HCT116 (cell line): Measurements from ENCODE around the gene TRRAP. TPM values are rescaled to one million over a fixed set of nuclear protein-coding genes. Genes with fewer than 3 reads are reported as not detected.

Experiments
- ATAC-seq: fragments of 200-7000 bp; cut with Tn5 transposase; 2 replicates; pipeline ENCODE4 v1.9.1; 2020; ENCODE audit warnings: mild to moderate bottlenecking, moderate library complexity
- BruUV-seq: library from RNA; stranded (reverse); fragments of 400-500 nt; replicated peaks from 2 replicates; lab custom pipeline; 2021; lab: Mats Ljungman, UMichigan
- CTCF ChIA-PET: fragments of 300-600 bp; sonication (Branson Sonifier 250); formaldehyde crosslinking; loops from one replicate; lab custom pipeline; 2021; ENCODE audit warnings: antibody characterized with exemption; lab: Charles Lee
- POLR2A ChIA-PET: fragments of 300-600, 350-600 bp; sonication (Branson Sonifier 250); formaldehyde crosslinking; loops from one replicate; lab custom pipeline; 2021; ENCODE audit warnings: antibody characterized with exemption; lab: Charles Lee
- RAD21 ChIA-PET, 2 experiments: fragments of 300-600 bp; sonication (Branson Sonifier 250); formaldehyde crosslinking; loops; one replicate each; lab custom pipeline; 2023; ENCODE audit warnings: low total read pairs in 2 of 2; ENCODE audit not compliant: uncharacterized antibody in 2 of 2, unreplicated experiment in 2 of 2, low non-redundant PET in 1 of 2; lab: Charles Lee
- DNase-seq: peaks from one replicate; pipeline ENCODE4 v3.0.0-alpha.2; 2010; ENCODE audit warnings: low read depth, low spot score
- H2AFZ ChIP-seq: fragments of 200-600 bp; shearing (Covaris generic), sonication (generic); 2 replicates; pipeline ENCODE4 v1.6.1; 2017; ENCODE audit warnings: low read depth, mixed run types, mixed read lengths, antibody characterized with exemption, low read length; ENCODE audit not compliant: poor library complexity, severe bottlenecking
- H3K27ac ChIP-seq: 2 replicates; pipeline ENCODE4 v1.5.1; 2012; ENCODE audit warnings: low read depth, low read length
- H3K27me3 ChIP-seq: fragments of 200-600 bp; sonication (generic); 2 replicates; pipeline ENCODE4 v1.6.1; 2016; ENCODE audit warnings: mixed run types, low read length, mixed read lengths; ENCODE audit not compliant: insufficient read depth
- H3K36me3 ChIP-seq, 2 experiments: fragments of 200-500 bp in 1 of 2; fragments of 200-600 bp in 1 of 2; sonication (Bioruptor generic) in 1 of 2; sonication (generic) in 1 of 2; 2 replicates each; pipeline versions ENCODE4 v1.5.1 to v1.6.1; 2014 to 2016; ENCODE audit warnings: low read length in 2 of 2, inconsistent platforms in 1 of 2, mixed read lengths in 1 of 2, mixed run types in 1 of 2; ENCODE audit not compliant: insufficient read depth in 2 of 2, control insufficient read depth in 1 of 2
- H3K4me1 ChIP-seq, 2 experiments: fragments of 200-600 bp in 1 of 2; sonication (generic) in 1 of 2; 2 replicates each; pipeline versions ENCODE4 v1.5.1 to v1.6.1; 2012 to 2017; ENCODE audit warnings: low read length in 2 of 2, inconsistent platforms in 1 of 2, mild to moderate bottlenecking in 1 of 2, mixed read lengths in 1 of 2, mixed run types in 1 of 2, moderate library complexity in 1 of 2; ENCODE audit not compliant: insufficient read depth in 2 of 2, control insufficient read depth in 1 of 2
- H3K4me2 ChIP-seq: fragments of 200-600 bp; sonication (generic); 2 replicates; pipeline ENCODE4 v1.6.1; 2017; ENCODE audit warnings: mixed run types, low read length, mixed read lengths
- H3K4me3 ChIP-seq, 2 experiments: fragments of 200-600 bp in 1 of 2; sonication (generic) in 1 of 2; replicated peaks in 1 of 2; 2 replicates each; pipeline ENCODE4 v1.5.1; 2011 to 2016; ENCODE audit warnings: low read length in 2 of 2, control low read depth in 1 of 2, low read depth in 1 of 2, mild to moderate bottlenecking in 1 of 2, mixed read lengths in 1 of 2, mixed run types in 1 of 2
- H3K79me2 ChIP-seq: fragments of 200-600 bp; sonication (generic); 2 replicates; pipeline ENCODE4 v1.6.1; 2017; ENCODE audit warnings: mild to moderate bottlenecking, mixed run types, low read length, moderate library complexity, mixed read lengths; ENCODE audit not compliant: insufficient read depth
- H3K9ac ChIP-seq: fragments of 200-600 bp; sonication (generic); 2 replicates; pipeline ENCODE4 v1.6.1; 2016; ENCODE audit warnings: low read length, mixed read lengths
- H3K9me2 ChIP-seq: fragments of 200-600 bp; sonication (generic), shearing (Covaris generic); 2 replicates; pipeline ENCODE4 v1.6.1; 2017; ENCODE audit warnings: mixed run types, mild to moderate bottlenecking, moderate library complexity; ENCODE audit not compliant: insufficient read depth
- H3K9me3 ChIP-seq, 2 experiments: fragments of 200-500 bp in 1 of 2; fragments of 200-600 bp in 1 of 2; sonication (Bioruptor generic) in 1 of 2; sonication (generic) in 1 of 2; 2 replicates each; pipeline ENCODE4 v1.6.1; 2014 to 2017; ENCODE audit warnings: low read length in 2 of 2, mixed read lengths in 2 of 2, inconsistent platforms in 1 of 2, low read depth in 1 of 2, mild to moderate bottlenecking in 1 of 2, mixed run types in 1 of 2, moderate library complexity in 1 of 2; ENCODE audit not compliant: control insufficient read depth in 1 of 2, insufficient read depth in 1 of 2
- H4K20me1 ChIP-seq: fragments of 200-600 bp; sonication (generic), shearing (Covaris generic); 2 replicates; pipeline ENCODE4 v1.6.1; 2017; ENCODE audit warnings: mixed run types, mild to moderate bottlenecking, moderate library complexity; ENCODE audit not compliant: insufficient read depth
- CBX3 ChIP-seq: IDR thresholded peaks from 2 replicates; pipeline ENCODE4 v1.6.1; 2012; ENCODE audit warnings: low read depth
- CEBPB ChIP-seq: IDR thresholded peaks from 2 replicates; pipeline ENCODE4 v1.6.1; 2012; ENCODE audit warnings: low read depth
- ELF1 ChIP-seq: IDR thresholded peaks from 2 replicates; pipeline ENCODE4 v1.6.1; 2012; ENCODE audit warnings: low read depth, borderline replicate concordance
- EZH2phosphoT487 ChIP-seq: fragments of 200-600 bp; IDR thresholded peaks from 2 replicates; pipeline ENCODE4 v1.6.1; 2018; ENCODE audit warnings: antibody characterized with exemption, borderline replicate concordance
- MAX ChIP-seq: IDR thresholded peaks from 2 replicates; pipeline ENCODE4 v1.6.1; 2012
- POLR2A ChIP-seq: IDR thresholded peaks from 2 replicates; pipeline ENCODE4 v1.7.0; 2011; ENCODE audit warnings: borderline replicate concordance; ENCODE audit not compliant: insufficient read depth, insufficient read length; ENCODE audit errors: extremely low read depth
- RAD21 ChIP-seq: IDR thresholded peaks from 2 replicates; pipeline ENCODE4 v1.6.1; 2012; ENCODE audit warnings: low read depth, mild to moderate bottlenecking
- SIN3A ChIP-seq: IDR thresholded peaks from 2 replicates; pipeline ENCODE4 v1.6.1; 2012; ENCODE audit warnings: low read depth
- SRF ChIP-seq: IDR thresholded peaks from 2 replicates; pipeline ENCODE4 v1.6.1; 2012; ENCODE audit warnings: low read depth
- YY1 ChIP-seq: IDR thresholded peaks from 2 replicates; pipeline ENCODE4 v1.6.1; 2011; ENCODE audit warnings: low read length, low read depth, moderate library complexity, mild to moderate bottlenecking; ENCODE audit not compliant: insufficient replicate concordance; ENCODE audit errors: extremely low read depth
- intact Hi-C: fragments of 100-400 bp; cut with micrococcal nuclease; formaldehyde crosslinking; loops from 2 replicates; pipeline ENCODE4 v1.10.0; 2022
- total RNA-seq: library from RNA; stranded (reverse); gene quantifications from one replicate; pipeline ENCODE4 v1.2.1, GENCODE V29; 2021; ENCODE audit not compliant: unreplicated experiment
- TF ChIP-seq, protein P1 (sequence below): IDR thresholded peaks from 2 replicates; pipeline ENCODE4 v1.6.1; 2011; ENCODE audit warnings: mild to moderate bottlenecking, low read length, moderate library complexity; ENCODE audit not compliant: insufficient replicate concordance; ENCODE audit errors: extremely low read depth

Gene TRRAP
- total RNA-seq, 1 experiment from 2014 or later, result 44.5 TPM

GRCh38 chr7:98848918-98849317, 29.4 kb upstream of the TRRAP start:
- TF ChIP-seq POLR2A (no peak), CEBPB (no peak), EZH2phosphoT487 (no peak), CBX3 (no peak), YY1 (peak; percentile 51), ELF1 (no peak), SRF (no peak)
- Histone ChIP-seq H3K27me3 (no peaks in the 10 kb centered on the region), H3K9me3 (peaks cover 0 to 15% of the 10 kb centered on the region in 2 experiments; a peak in 1 of 4 replicates), H4K20me1 (no peaks in the 10 kb centered on the region), H3K4me2 (no peak overlapping the region), H3K9me2 (no peaks in the 10 kb centered on the region), H3K36me3 (no peaks in the 10 kb centered on the region), H3K4me1 (peaks cover 4 to 14% of the 10 kb centered on the region in 2 experiments; a peak in 3 of 4 replicates), H3K4me3 (no peak overlapping the region), H3K79me2 (no peaks in the 10 kb centered on the region), H3K9ac (no peak overlapping the region), H2AFZ (no peak overlapping the region), H3K27ac (no peak overlapping the region)
- POLR2A ChIA-PET, result no interaction called here
- CTCF ChIA-PET, result no interaction called here
- ATAC-seq (no peak), DNase-seq (no peak)
- intact Hi-C loops, result no loop called here
- RAD21 ChIA-PET, result no interaction called here
- no TSS peak for BruUV-seq

GRCh38 chr7:98852826-98853225, 25.5 kb upstream of the TRRAP start:
- DNase-seq (no peak), ATAC-seq (no peak)
- ChIA-PET RAD21 (no interaction called here), CTCF (interaction anchor here (1.6 kb wide), 1 partner anchor 21 kb away, joined by 6 read pairs; no protein-coding TSS in a partner anchor), POLR2A (no interaction called here)
- intact Hi-C loops, result no loop called here
- Histone ChIP-seq H3K9me3 (peaks cover 0 to 15% of the 10 kb centered on the region in 2 experiments; a peak in 1 of 4 replicates), H3K27me3 (no peaks in the 10 kb centered on the region), H3K4me1 (peaks cover 9 to 23% of the 10 kb centered on the region in 2 experiments; a peak in 3 of 4 replicates), H3K9ac (no peak overlapping the region), H3K27ac (no peak overlapping the region), H3K36me3 (no peaks in the 10 kb centered on the region), H3K79me2 (no peaks in the 10 kb centered on the region), H3K4me2 (no peak overlapping the region), H4K20me1 (no peaks in the 10 kb centered on the region), H2AFZ (no peak overlapping the region), H3K9me2 (no peaks in the 10 kb centered on the region), H3K4me3 (no peak overlapping the region)
- no TSS peak for BruUV-seq
- TF ChIP-seq, protein P1, sequence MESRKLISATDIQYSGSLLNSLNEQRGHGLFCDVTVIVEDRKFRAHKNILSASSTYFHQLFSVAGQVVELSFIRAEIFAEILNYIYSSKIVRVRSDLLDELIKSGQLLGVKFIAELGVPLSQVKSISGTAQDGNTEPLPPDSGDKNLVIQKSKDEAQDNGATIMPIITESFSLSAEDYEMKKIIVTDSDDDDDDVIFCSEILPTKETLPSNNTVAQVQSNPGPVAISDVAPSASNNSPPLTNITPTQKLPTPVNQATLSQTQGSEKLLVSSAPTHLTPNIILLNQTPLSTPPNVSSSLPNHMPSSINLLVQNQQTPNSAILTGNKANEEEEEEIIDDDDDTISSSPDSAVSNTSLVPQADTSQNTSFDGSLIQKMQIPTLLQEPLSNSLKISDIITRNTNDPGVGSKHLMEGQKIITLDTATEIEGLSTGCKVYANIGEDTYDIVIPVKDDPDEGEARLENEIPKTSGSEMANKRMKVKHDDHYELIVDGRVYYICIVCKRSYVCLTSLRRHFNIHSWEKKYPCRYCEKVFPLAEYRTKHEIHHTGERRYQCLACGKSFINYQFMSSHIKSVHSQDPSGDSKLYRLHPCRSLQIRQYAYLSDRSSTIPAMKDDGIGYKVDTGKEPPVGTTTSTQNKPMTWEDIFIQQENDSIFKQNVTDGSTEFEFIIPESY, result no peak
- TF ChIP-seq SIN3A (no peak), MAX (no peak), CBX3 (no peak), CEBPB (no peak), RAD21 (no peak)
